HepG2 (cell line): ENCODE data around the gene TBL2. TPM values are rescaled to one million over a fixed set of nuclear protein-coding genes. Genes with fewer than 3 reads are reported as not detected.
A peak's percentile ranks its signal among the peaks of the same experiment; 100 is the strongest.

Source experiments
- NAIF1 ChIP-seq: sonication (generic); formaldehyde crosslinking; IDR thresholded peaks from 2 replicates; pipeline ENCODE4 v1.5.0; 2020; ENCODE audit warnings: mild to moderate bottlenecking, missing genetic modification reagents, borderline replicate concordance
- ZFP62 ChIP-seq: sonication (generic); formaldehyde crosslinking; IDR thresholded peaks from 2 replicates; pipeline ENCODE4 v1.4.0; 2020; ENCODE audit warnings: missing genetic modification reagents
- ZNF143 ChIP-seq: sonication (generic); formaldehyde crosslinking; IDR thresholded peaks from 2 replicates; pipeline ENCODE4 v1.4.0; 2020; ENCODE audit warnings: missing genetic modification reagents
- ZNF382 ChIP-seq: sonication (generic); formaldehyde crosslinking; IDR thresholded peaks from 2 replicates; pipeline ENCODE4 v1.5.0; 2020; ENCODE audit warnings: missing genetic modification reagents, mild to moderate bottlenecking, borderline replicate concordance
- ZNF501 ChIP-seq: sonication (generic); formaldehyde crosslinking; IDR thresholded peaks from 2 replicates; pipeline ENCODE4 v1.5.1; 2020; ENCODE audit warnings: mild to moderate bottlenecking, moderate library complexity, missing genetic modification reagents
- ZNF577 ChIP-seq: sonication (generic); formaldehyde crosslinking; IDR thresholded peaks from 2 replicates; pipeline ENCODE4 v1.4.0; 2020; ENCODE audit warnings: mild to moderate bottlenecking, low read depth, missing genetic modification reagents, borderline replicate concordance
- ZNF709 ChIP-seq: sonication (generic); formaldehyde crosslinking; IDR thresholded peaks from 2 replicates; pipeline ENCODE4 v1.5.0; 2020; ENCODE audit warnings: mild to moderate bottlenecking, missing genetic modification reagents
- ZNF777 ChIP-seq: sonication (generic); formaldehyde crosslinking; IDR thresholded peaks from 2 replicates; pipeline ENCODE4 v1.4.0; 2020; ENCODE audit warnings: missing genetic modification reagents
- polyA plus RNA-seq, 8 experiments: library from polyadenylated mRNA; depleted of rRNA in 3 of 8; stranded (reverse) in 7 of 8; unstranded in 1 of 8; fragments of >200 nt; fragmentation: Illumina TruSeq in 4 of 8; extraction: Trizol in 4 of 8; gene quantifications; 2 replicates each; pipeline versions ENCODE4 v1.2.1 to v1.2.3, GENCODE V29; 2011 to 2016; ENCODE audit warnings: low read depth in 4 of 8, missing spikeins in 1 of 8, mixed read lengths in 1 of 8; ENCODE audit not compliant: insufficient read depth in 1 of 8
- total RNA-seq, 5 experiments: library from RNA; depleted of rRNA; stranded (reverse); fragments of >200 nt; fragmentation: Illumina TruSeq; extraction: Trizol; gene quantifications; 2 replicates each; pipeline ENCODE4 v1.2.3, GENCODE V29; 2016; ENCODE audit warnings: low read depth in 1 of 5
- TF ChIP-seq, protein P1 (sequence below): sonication (generic); formaldehyde crosslinking; IDR thresholded peaks from 2 replicates; pipeline ENCODE4 v1.5.1; 2020; ENCODE audit warnings: missing genetic modification reagents, mild to moderate bottlenecking, borderline replicate concordance
- TF ChIP-seq, protein P2 (sequence below): sonication (generic); formaldehyde crosslinking; IDR thresholded peaks from 2 replicates; pipeline ENCODE4 v1.4.0; 2020; ENCODE audit warnings: mild to moderate bottlenecking, missing genetic modification reagents
- TF ChIP-seq, protein P3 (sequence below): sonication (generic); formaldehyde crosslinking; IDR thresholded peaks from 2 replicates; pipeline ENCODE4 v1.4.0; 2020; ENCODE audit warnings: mild to moderate bottlenecking, missing genetic modification reagents, borderline replicate concordance
- TF ChIP-seq, protein P4 (sequence below): sonication (generic); formaldehyde crosslinking; IDR thresholded peaks from 2 replicates; pipeline ENCODE4 v1.5.1; 2020; ENCODE audit warnings: mild to moderate bottlenecking, missing genetic modification reagents, borderline replicate concordance
- TF ChIP-seq, protein P5 (sequence below): sonication (generic); formaldehyde crosslinking; IDR thresholded peaks from 2 replicates; pipeline ENCODE4 v1.5.0; 2020; ENCODE audit warnings: missing genetic modification reagents
- TF ChIP-seq, protein P6 (sequence below): sonication (generic); formaldehyde crosslinking; IDR thresholded peaks from 2 replicates; pipeline ENCODE4 v1.4.0; 2020; ENCODE audit warnings: low read depth, missing genetic modification reagents

TBL2 gene
- total and polyA plus RNA-seq, 2 of the 13 experiments (the other 11 are each of a cell fraction or from before 2014, with no cell fraction given) = 43.4 to 47.2 TPM

DNA sequence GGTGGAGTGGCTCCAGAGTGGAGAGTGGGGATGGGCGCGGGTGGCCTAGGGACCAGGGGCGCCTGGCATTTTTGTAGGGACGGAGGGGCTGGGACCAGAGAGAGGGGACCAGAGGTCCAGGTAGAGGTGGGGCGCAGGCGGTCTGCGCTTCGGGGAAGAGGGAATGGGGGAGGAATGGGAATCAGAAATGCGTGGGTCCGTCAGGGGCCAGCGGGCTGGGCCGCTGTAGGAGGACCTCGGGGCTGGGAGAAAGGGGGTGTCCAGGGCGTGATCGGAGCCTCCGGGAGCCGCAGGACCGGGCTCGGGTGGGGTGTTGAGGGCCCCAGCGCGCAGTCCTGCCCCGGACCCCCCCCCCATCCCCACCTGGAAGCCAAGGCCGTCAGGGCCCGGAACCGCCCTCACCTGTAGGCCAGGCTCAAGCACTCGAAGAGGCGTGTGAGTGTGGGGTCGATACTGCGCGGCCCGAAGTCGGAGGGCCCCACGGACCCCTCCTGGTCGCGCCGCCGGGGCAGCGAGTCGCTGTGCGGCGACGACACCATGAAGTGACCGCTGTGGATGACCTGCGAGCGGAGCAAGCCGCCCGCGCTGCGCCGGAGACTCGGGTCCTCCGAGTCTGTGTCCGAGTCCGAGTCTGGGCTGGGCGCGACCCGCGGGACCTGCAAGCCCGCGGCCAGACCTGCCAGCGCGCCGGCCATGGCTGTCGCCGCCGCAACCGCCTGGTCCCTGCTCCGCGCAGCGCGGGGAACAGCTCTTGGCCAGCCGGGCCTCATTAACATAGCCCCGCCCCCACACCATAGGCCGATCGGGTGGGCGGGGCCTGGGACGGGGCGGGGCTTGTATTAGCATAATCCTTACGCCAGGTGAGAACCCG lies 45.7 kb upstream of the TBL2 start, which contains the start of gene MLXIPL (continued):
- TF ChIP-seq, protein P1, sequence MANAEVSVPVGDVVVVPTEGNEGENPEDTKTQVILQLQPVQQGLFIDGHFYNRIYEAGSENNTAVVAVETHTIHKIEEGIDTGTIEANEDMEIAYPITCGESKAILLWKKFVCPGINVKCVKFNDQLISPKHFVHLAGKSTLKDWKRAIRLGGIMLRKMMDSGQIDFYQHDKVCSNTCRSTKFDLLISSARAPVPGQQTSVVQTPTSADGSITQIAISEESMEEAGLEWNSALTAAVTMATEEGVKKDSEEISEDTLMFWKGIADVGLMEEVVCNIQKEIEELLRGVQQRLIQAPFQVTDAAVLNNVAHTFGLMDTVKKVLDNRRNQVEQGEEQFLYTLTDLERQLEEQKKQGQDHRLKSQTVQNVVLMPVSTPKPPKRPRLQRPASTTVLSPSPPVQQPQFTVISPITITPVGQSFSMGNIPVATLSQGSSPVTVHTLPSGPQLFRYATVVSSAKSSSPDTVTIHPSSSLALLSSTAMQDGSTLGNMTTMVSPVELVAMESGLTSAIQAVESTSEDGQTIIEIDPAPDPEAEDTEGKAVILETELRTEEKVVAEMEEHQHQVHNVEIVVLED (CRISPR knock-in tag) = peak; percentile 40; the same call in 1 of the 2 replicates
- TF ChIP-seq, protein P2, sequence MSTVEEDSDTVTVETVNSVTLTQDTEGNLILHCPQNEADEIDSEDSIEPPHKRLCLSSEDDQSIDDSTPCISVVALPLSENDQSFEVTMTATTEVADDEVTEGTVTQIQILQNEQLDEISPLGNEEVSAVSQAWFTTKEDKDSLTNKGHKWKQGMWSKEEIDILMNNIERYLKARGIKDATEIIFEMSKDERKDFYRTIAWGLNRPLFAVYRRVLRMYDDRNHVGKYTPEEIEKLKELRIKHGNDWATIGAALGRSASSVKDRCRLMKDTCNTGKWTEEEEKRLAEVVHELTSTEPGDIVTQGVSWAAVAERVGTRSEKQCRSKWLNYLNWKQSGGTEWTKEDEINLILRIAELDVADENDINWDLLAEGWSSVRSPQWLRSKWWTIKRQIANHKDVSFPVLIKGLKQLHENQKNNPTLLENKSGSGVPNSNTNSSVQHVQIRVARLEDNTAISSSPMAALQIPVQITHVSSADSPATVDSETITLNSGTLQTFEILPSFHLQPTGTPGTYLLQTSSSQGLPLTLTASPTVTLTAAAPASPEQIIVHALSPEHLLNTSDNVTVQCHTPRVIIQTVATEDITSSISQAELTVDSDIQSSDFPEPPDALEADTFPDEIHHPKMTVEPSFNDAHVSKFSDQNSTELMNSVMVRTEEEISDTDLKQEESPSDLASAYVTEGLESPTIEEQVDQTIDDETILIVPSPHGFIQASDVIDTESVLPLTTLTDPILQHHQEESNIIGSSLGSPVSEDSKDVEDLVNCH = no peak
- TF ChIP-seq ZFP62 (CRISPR knock-in tag) = no peak
- TF ChIP-seq, protein P3, sequence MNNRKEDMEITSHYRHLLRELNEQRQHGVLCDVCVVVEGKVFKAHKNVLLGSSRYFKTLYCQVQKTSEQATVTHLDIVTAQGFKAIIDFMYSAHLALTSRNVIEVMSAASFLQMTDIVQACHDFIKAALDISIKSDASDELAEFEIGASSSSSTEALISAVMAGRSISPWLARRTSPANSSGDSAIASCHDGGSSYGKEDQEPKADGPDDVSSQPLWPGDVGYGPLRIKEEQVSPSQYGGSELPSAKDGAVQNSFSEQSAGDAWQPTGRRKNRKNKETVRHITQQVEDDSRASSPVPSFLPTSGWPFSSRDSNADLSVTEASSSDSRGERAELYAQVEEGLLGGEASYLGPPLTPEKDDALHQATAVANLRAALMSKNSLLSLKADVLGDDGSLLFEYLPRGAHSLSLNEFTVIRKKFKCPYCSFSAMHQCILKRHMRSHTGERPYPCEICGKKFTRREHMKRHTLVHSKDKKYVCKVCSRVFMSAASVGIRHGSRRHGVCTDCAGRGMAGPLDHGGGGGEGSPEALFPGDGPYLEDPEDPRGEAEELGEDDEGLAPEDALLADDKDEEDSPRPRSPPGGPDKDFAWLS = no peak
- TF ChIP-seq ZNF777 (CRISPR knock-in tag) = peak; percentile 38; the same call in 1 of the 2 replicates
- TF ChIP-seq, protein P4, sequence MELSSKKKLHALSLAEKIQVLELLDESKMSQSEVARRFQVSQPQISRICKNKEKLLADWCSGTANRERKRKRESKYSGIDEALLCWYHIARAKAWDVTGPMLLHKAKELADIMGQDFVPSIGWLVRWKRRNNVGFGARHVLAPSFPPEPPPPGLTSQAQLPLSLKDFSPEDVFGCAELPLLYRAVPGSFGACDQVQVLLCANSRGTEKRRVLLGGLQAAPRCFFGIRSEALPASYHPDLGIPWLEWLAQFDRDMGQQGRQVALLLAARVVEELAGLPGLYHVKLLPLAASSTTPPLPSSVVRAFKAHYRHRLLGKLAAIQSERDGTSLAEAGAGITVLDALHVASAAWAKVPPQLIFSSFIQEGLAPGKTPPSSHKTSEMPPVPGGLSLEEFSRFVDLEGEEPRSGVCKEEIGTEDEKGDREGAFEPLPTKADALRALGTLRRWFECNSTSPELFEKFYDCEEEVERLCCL (CRISPR knock-in tag) = peak; percentile 25; the same call in 1 of the 2 replicates
- TF ChIP-seq ZNF501 = peak; percentile 90
- TF ChIP-seq, protein P5, sequence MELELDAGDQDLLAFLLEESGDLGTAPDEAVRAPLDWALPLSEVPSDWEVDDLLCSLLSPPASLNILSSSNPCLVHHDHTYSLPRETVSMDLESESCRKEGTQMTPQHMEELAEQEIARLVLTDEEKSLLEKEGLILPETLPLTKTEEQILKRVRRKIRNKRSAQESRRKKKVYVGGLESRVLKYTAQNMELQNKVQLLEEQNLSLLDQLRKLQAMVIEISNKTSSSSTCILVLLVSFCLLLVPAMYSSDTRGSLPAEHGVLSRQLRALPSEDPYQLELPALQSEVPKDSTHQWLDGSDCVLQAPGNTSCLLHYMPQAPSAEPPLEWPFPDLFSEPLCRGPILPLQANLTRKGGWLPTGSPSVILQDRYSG = peak; percentile 85; the same call in 1 of the 2 replicates
- TF ChIP-seq ZNF577 (CRISPR knock-in tag) = no peak
- TF ChIP-seq, protein P6, sequence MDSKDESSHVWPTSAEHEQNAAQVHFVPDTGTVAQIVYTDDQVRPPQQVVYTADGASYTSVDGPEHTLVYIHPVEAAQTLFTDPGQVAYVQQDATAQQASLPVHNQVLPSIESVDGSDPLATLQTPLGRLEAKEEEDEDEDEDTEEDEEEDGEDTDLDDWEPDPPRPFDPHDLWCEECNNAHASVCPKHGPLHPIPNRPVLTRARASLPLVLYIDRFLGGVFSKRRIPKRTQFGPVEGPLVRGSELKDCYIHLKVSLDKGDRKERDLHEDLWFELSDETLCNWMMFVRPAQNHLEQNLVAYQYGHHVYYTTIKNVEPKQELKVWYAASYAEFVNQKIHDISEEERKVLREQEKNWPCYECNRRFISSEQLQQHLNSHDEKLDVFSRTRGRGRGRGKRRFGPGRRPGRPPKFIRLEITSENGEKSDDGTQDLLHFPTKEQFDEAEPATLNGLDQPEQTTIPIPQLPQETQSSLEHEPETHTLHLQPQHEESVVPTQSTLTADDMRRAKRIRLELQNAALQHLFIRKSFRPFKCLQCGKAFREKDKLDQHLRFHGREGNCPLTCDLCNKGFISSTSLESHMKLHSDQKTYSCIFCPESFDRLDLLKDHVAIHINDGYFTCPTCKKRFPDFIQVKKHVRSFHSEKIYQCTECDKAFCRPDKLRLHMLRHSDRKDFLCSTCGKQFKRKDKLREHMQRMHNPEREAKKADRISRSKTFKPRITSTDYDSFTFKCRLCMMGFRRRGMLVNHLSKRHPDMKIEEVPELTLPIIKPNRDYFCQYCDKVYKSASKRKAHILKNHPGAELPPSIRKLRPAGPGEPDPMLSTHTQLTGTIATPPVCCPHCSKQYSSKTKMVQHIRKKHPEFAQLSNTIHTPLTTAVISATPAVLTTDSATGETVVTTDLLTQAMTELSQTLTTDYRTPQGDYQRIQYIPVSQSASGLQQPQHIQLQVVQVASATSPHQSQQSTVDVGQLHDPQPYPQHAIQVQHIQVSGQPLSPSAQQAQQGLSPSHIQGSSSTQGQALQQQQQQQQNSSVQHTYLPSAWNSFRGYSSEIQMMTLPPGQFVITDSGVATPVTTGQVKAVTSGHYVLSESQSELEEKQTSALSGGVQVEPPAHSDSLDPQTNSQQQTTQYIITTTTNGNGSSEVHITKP = no peak
- TF ChIP-seq ZNF382 (CRISPR knock-in tag) = no peak
- no peak for TF ChIP-seq NAIF1
- TF ChIP-seq ZNF143 (CRISPR knock-in tag) = 0 out of 2 replicates have a peak, but pooled peaks have one; percentile 14
- peak; percentile 74; the same call in 1 of the 2 replicates for TF ChIP-seq ZNF709
